HG02884 (cell line): ENCODE results near the gene STRA6.

Experiments
- ATAC-seq: cut with Tn5 transposase; IDR thresholded peaks from one replicate; pipeline ENCODE4 v1.9.1; 2021; ENCODE audit warnings: mild to moderate bottlenecking, moderate library complexity; ENCODE audit not compliant: unreplicated experiment

STRA6 gene

GRCh38 chr15:74182131-74182530 is 20.5 kb downstream of the STRA6 start:
- no peak for ATAC-seq

DNA sequence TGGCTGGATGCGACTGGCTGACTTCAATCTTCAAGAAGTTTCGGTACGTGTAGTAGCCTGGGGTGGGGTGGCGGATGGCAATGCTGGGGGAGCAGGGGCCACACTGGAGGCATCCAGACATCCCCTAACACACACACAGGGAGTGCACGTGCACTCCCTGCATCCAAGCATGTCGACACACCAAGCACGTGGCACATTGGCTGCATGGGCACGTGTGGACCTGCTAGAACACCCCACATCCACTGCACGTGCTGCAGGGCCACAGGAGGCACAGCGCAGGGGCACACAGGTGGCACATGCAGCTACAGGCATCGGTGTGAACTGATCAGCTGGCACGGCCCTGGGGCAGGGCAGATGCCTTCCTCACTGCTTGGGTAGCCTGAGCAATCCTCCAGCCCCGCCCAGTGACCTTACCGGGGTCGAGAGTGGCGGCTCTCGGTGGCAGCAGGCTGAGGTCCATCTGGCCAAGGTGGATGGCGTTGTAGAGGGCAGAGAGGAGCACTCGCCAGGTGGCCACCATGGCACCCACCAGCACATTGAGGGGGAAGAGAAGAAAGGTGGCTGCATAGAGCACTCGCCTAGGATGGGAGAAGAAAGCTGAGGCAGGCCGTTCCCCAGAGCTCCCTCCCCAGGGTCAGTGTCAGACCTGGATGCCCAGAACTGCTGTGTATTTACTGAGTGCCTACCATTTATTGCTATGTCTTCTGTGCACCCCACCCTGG is 21.5 kb downstream of the STRA6 start:
- no peak for ATAC-seq

GRCh38 chr15:74179983-74180880 is 22.4 kb downstream of the STRA6 start:
- ATAC-seq = no peak

GRCh38 chr15:74179101-74179841 is 23.3 kb downstream of the STRA6 start:
- ATAC-seq = no peak

GRCh38 chr15:74178326-74179100 is 24.1 kb downstream of the STRA6 start:
- no peak for ATAC-seq

DNA sequence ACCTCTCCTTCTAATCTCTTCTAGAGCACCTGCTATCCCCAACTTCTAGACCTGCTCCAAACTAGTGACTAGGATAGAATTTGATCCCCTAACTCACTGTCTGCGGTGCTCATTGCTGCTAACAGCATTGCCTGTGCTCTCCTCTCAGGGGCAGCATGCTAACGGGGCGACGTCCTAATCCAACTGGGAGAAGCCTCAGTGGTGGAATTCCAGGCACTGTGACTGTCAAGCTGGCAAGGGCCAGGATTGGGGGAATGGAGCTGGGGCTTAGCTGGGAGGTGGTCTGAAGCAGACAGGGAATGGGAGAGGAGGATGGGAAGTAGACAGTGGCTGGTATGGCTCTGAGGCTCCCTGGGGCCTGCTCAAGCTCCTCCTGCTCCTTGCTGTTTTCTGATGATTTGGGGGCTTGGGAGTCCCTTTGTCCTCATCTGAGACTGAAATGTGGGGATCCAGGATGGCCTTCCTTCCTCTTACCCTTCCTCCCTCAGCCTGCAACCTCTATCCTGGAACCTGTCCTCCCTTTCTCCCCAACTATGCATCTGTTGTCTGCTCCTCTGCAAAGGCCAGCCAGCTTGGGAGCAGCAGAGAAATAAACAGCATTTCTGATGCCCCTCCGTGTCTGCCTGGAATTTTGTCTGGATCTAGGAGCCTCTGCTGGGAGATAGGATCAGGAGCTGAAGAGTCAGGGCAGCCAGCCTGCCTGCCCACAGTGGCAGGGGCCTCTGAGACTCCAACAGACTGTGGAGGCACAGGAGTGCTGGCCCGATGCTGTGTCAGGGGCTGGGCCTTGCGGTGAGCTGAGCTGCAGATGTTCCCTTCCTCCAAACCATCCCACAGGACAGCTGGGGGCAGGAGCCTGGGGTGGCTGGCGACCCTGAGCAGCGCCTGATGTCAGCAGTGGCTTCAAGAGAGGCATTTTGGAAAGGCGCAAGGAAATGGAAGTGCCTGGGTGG is 26.0 kb downstream of the STRA6 start:
- ATAC-seq = no peak

GRCh38 chr15:74175271-74176191 is 27.1 kb downstream of the STRA6 start:
- no peak for ATAC-seq

- ATAC-seq = no peak
Observed at GRCh38 chr15:74174958-74175253, 27.7 kb downstream of the STRA6 start.

DNA sequence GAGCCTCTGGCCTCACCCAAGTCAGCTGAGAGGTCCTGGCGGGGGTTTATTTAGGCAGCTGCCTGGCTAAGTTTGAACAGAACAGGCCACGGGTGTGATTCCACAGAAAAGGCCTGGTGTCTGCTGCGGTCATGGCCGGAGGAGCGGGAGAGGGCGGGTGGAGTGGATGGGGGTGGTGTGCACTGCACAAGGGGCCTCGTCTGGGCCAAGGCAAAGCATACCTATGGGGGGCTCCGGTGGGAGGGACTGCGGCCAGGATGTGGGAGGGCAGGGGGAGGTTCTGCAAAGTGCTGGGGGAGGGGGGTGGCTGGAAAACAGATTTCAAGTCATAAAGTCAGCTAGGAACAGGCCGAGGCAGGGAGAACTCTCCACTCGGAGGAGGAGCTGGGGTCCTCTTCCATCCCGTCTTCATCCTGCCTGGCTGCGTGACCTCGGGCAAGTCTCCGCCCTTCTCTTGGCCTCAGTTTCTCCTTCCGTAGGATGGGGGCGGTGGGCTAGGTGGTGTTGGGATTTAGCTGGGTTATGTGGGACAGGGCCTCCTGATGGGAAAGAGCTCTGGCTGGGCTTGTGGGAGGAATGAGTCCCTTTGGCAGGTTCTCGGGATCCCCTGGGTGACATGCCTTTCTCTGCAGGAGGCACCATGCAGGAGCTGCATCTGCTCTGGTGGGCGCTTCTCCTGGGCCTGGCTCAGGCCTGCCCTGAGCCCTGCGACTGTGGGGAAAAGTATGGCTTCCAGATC is 28.2 kb downstream of the STRA6 start:
- no peak for ATAC-seq

DNA sequence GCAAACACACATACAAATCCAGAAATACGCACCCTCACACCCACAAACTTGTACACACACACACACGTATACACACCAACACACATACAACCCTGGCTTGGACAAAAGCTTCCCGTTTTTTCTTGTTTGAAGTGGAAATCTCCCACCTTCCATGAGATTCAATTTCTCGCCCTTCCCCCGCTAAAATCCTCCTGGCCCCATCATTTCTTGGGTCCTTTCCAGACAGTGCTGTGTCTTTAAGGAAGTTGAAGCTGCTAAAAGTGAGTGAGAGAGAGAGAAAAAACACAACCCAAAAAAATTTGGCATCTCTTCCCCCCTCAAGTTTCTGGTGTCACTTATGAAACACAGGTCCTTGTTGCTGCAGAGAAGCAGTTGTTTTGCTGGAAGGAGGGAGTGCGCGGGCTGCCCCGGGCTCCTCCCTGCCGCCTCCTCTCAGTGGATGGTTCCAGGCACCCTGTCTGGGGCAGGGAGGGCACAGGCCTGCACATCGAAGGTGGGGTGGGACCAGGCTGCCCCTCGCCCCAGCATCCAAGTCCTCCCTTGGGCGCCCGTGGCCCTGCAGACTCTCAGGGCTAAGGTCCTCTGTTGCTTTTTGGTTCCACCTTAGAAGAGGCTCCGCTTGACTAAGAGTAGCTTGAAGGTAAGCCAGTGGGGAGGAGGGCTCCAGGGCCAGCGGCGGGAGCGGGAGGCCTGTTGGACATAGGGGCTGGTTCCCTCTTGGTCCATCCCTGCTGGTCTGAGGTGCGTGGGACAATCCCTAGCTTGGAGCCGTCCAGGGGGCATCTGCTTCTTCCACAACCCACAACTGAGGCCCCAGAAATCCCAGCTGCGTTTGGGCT is 29.0 kb downstream of the STRA6 start, which contains the start of gene ISLR:
TSS of gene ISLR (plus strand) at position 331 of the 839 bp plus-strand sequence. CDS start 1,149 bp downstream, outside the sequence.
- no peak for ATAC-seq

DNA sequence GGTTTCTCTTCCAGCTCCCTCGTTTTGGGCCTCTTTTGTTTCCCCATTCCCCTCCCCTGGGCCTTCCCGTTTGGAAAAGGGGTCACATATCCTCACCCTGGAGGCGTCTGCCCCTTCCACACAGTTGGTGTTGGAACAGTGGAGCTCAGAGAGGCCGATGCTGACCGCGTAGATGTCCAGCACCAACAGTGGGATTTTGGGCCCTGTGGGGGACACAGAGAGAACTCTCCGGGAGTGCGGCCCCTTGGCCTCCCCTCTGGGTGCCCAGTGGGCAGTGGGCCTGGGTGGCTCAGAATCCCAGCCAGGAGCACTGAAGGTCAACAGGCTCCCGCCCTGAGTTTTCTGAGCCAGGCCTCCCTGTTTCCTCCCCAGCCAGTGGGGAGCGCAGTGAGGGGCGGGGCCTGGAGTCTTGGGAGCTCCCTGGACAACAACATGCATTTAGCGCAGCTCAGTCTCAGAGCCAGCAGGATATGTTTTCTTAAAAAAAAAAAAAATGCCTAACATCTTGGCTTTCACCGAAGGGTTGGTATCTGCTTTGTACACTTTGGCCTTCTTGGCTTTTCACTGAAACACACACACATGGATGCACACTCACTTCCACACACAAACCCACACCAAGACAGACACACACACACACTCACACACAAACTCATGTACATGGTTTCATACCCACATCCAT is 29.7 kb downstream of the STRA6 start:
- no peak for ATAC-seq

DNA sequence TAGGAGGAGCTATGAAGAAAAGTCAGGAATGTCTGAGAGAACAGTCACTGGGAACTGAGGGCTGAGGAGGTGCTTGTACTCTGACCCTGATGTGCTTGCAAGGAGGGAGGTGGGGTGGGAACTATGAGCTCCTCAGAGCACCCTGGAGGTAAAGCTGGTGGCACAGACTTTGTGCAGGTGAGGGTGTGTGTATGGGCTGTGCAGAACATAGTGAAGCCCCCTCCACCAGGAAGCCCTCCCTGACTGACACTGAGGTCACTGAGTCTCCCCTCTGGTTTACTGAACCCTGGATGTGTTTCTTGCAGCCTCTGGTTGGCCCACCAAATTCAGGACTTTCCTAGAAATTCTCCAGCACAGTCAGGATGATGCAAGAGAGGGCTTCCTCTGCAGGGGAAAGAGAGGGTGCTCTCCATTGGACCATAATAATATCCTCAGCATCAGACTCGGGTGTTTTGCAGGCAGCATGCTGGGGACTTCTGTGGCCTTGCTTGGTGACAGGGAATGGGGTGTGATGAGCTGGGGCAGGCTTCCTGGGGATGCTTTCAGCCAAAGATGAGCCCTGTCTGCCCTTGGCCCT is 30.5 kb downstream of the STRA6 start:
- no peak for ATAC-seq

- no peak for ATAC-seq
Observed at GRCh38 chr15:74170875-74171578, 31.6 kb downstream of the STRA6 start.

- no peak for ATAC-seq
Observed at GRCh38 chr15:74170071-74170844, 32.3 kb downstream of the STRA6 start.

DNA sequence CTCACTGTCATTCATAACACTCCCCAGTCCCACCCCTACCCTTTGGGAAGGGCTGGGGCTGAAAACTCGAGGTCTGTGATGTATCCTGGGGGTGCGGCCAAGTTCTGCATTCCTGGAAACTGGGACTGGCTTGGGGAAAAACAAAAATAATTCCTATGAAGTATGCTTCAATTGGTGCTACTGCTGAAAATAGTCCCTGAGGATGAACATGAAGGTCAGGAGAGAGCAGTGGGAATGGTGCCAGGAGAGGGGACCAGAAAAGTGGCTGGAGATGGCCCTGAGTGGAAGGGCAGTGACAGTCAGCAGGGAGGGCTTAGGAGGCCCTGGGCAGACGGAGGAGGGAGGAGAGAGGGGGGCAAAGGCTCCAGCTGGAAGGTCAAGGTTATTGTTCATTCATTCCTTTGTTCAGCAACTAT is 33.9 kb downstream of the STRA6 start:
- no peak for ATAC-seq
